ENCODE results near the gene FGFRL1. TPM values are rescaled to one million over a fixed set of nuclear protein-coding genes. Genes with fewer than 3 reads are reported as not detected.

FGFRL1 gene
- 43.1 TPM for total RNA-seq

- DNase-seq (ENCODE audit: low read depth in 2 of 3, low spot score in 2 of 3), result peak; percentile 80 to 87 (median 85)
Observed at GRCh38 chr4:1011022-1011665, at the start of gene FGFRL1. Gene FGFRL1, plus strand, starts transcription at chr4:1011626. Its CDS starts 860 bp downstream, at chr4:1012486.

- no peak for DNase-seq (ENCODE audit: low read depth in 2 of 3, low spot score in 2 of 3)
Observed at GRCh38 chr4:962231-963208, 48.9 kb upstream of the FGFRL1 start.

- no peak for DNase-seq (ENCODE audit: low read depth in 2 of 3, low spot score in 2 of 3)
Observed at GRCh38 chr4:963276-964225, 47.9 kb upstream of the FGFRL1 start.

GRCh38 chr4:964346-965025 lies 46.9 kb upstream of the FGFRL1 start:
- DNase-seq (ENCODE audit: low read depth in 2 of 3, low spot score in 2 of 3), result no peak

GRCh38 chr4:965048-965765 lies 46.2 kb upstream of the FGFRL1 start:
- DNase-seq (ENCODE audit: low read depth in 2 of 3, low spot score in 2 of 3), result no peak

GRCh38 chr4:965766-966134 lies 45.7 kb upstream of the FGFRL1 start:
- DNase-seq (ENCODE audit: low read depth in 2 of 3, low spot score in 2 of 3), result no peak

GRCh38 chr4:966266-967112 lies 44.9 kb upstream of the FGFRL1 start:
- no peak for DNase-seq (ENCODE audit: low read depth in 2 of 3, low spot score in 2 of 3)

- DNase-seq (ENCODE audit: low read depth in 2 of 3, low spot score in 2 of 3), result peak in 1 of 3 donors; percentile 21
Observed at GRCh38 chr4:967113-968104, 44.0 kb upstream of the FGFRL1 start.

GRCh38 chr4:968221-968620 lies 43.2 kb upstream of the FGFRL1 start:
- no peak for DNase-seq (ENCODE audit: low read depth in 2 of 3, low spot score in 2 of 3)

GRCh38 chr4:968621-969394 lies 42.6 kb upstream of the FGFRL1 start:
- DNase-seq (ENCODE audit: low read depth in 2 of 3, low spot score in 2 of 3), result no peak

GRCh38 chr4:970046-970745 lies 41.2 kb upstream of the FGFRL1 start:
- no peak for DNase-seq (ENCODE audit: low read depth in 2 of 3, low spot score in 2 of 3)

GRCh38 chr4:970854-971520 lies 40.4 kb upstream of the FGFRL1 start:
- no peak for DNase-seq (ENCODE audit: low read depth in 2 of 3, low spot score in 2 of 3)

- DNase-seq (ENCODE audit: low read depth in 2 of 3, low spot score in 2 of 3), result no peak
Observed at GRCh38 chr4:971666-972500, 39.5 kb upstream of the FGFRL1 start.

GRCh38 chr4:972651-973424 lies 38.6 kb upstream of the FGFRL1 start:
- peak; percentile 33 to 37 (median 37) for DNase-seq (ENCODE audit: low read depth in 2 of 3, low spot score in 2 of 3)
